ENCODE measurements around the gene OVCA2. TPM values are rescaled to one million over a fixed set of nuclear protein-coding genes. Genes with fewer than 3 reads are reported as not detected.

Gene OVCA2
- total RNA-seq, 4 donors from 2014 or later: 36.6 to 51.5 (median 42.7) TPM

DNA sequence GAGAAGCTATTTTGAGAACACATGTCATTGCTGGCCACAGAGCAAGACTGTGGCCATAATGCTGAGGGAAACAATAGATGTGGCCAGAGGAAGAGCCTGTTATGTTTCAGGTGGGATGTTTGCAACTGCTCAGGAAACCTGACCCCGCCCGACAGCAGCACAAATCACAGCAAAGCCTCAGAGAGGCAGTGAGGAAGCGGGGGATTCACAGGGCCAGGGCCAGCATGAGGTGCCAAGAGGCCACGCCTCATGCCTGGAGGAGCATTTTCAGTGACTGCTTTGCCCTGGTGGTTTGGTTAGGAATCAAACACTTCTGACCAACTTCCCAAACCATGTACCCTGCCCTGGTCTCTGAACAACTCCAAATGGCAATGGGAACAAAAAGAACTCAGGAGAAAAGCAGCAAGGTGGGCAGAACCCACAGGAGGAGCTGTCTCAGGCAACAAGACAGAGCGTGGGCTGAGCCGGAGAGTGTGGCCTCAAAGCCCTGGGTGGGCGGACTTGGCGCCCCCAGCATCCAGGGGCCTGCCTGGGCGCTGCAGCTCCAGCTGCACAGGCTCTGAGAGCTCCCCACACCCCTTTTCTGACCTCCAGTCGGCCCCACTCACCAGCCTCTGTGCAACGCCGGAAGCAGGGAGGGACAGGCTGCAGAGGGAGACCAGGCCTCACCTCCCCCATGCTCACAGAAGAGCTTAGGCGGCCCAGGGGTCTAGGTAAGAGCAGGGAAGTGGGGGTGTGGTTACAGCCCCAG, 33.7 kb downstream of the OVCA2 start:
- 48% methylated on average over 6 of the region's 13 CpGs for WGBS
- Histone ChIP-seq H3K9me3 (no peaks in the 10 kb centered on the region), H3K4me1 (peaks cover 34% of the 10 kb centered on the region), H3K27me3 (no peaks in the 10 kb centered on the region), H3K27ac (peak overlapping the region; percentile 68), H3K36me3 (peaks cover 47% of the 10 kb centered on the region), H3K4me3 (no peak overlapping the region)
- DNase-seq (ENCODE audit: low spot score in 2 of 2): no peak
- TF ChIP-seq POLR2AphosphoS5 (IDR thresholded peaks at IDR 0.05): no peak
- TF ChIP-seq, protein P1, sequence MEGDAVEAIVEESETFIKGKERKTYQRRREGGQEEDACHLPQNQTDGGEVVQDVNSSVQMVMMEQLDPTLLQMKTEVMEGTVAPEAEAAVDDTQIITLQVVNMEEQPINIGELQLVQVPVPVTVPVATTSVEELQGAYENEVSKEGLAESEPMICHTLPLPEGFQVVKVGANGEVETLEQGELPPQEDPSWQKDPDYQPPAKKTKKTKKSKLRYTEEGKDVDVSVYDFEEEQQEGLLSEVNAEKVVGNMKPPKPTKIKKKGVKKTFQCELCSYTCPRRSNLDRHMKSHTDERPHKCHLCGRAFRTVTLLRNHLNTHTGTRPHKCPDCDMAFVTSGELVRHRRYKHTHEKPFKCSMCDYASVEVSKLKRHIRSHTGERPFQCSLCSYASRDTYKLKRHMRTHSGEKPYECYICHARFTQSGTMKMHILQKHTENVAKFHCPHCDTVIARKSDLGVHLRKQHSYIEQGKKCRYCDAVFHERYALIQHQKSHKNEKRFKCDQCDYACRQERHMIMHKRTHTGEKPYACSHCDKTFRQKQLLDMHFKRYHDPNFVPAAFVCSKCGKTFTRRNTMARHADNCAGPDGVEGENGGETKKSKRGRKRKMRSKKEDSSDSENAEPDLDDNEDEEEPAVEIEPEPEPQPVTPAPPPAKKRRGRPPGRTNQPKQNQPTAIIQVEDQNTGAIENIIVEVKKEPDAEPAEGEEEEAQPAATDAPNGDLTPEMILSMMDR (IDR thresholded peaks at IDR 0.05): peak in 1 of 2 donors; percentile 21

DNA sequence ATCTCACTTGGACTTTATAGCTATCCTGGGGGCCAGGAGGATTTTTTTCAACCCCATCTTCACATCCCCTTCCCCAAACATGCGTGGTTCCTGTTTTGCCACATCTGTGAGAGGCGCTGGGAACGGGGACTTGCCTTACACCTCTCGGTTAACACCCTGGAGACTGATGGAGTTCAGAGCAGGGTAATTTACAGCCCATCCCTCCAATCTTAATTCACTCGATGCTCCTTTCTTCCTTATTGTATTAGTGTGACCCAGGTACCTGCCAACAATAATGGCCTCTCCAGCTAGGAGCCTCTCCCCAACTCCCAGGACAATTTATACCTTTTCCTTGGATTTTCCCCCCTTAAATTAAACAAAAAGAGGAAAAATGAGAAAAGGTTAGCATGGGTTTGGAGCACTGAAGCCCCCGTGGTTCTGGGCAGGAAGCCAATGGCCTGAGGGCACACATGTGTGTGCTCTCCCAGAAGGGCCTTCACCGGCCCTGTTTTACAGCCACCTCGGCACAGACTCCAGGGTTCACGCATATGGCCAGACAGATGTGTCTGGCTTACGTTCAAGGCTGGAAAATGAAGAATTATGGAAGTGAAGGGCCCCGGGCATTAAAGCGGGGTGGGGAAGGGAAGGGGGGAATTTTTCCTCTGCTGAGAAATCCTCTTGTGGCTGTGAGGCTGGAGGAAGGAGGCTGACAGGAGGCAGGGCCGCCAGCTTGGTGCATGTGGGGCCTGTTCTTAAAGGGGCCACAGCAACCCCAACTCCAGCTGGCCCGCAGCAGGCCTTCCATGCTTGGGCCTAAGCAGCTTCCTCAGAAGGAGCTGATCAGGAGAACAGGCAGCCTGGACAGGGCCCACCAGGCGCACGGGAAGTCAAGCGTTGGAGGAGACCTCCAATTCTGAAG, 34.5 kb downstream of the OVCA2 start:
- peaks cover 55% of the 10 kb centered on the region for H3K36me3 ChIP-seq
- no peak for DNase-seq (ENCODE audit: low spot score in 2 of 2)
- 59% methylated on average over 15 of the region's 17 CpGs for WGBS
- H3K4me3 ChIP-seq: no peak overlapping the region
- peaks cover 27% of the 10 kb centered on the region for H3K4me1 ChIP-seq
- no peaks in the 10 kb centered on the region for H3K9me3 ChIP-seq
- H3K27ac ChIP-seq: peak overlapping the region; percentile 68
- TF ChIP-seq POLR2AphosphoS5 (IDR thresholded peaks at IDR 0.05): no peak
- TF ChIP-seq, protein P1 (IDR thresholded peaks at IDR 0.05): no peak
- TF ChIP-seq EP300 (IDR thresholded peaks at IDR 0.05): no peak
- no peak for TF ChIP-seq POLR2A (IDR thresholded peaks at IDR 0.05)
- H3K27me3 ChIP-seq: no peaks in the 10 kb centered on the region

GRCh38 chr17:2077040-2077439, 35.2 kb downstream of the OVCA2 start:
- H3K27ac ChIP-seq: no peak overlapping the region
- H3K4me1 ChIP-seq: peaks cover 26% of the 10 kb centered on the region
- no peak for TF ChIP-seq POLR2A (IDR thresholded peaks at IDR 0.05)
- no peak for TF ChIP-seq POLR2AphosphoS5 (IDR thresholded peaks at IDR 0.05)
- TF ChIP-seq EP300 (IDR thresholded peaks at IDR 0.05): no peak
- TF ChIP-seq, protein P1 (IDR thresholded peaks at IDR 0.05): no peak
- no peak for DNase-seq (ENCODE audit: low spot score in 2 of 2)
- H3K4me3 ChIP-seq: no peak overlapping the region
- no peaks in the 10 kb centered on the region for H3K27me3 ChIP-seq
- peaks cover 55% of the 10 kb centered on the region for H3K36me3 ChIP-seq
- no peaks in the 10 kb centered on the region for H3K9me3 ChIP-seq
- whole genome bisulfite sequencing: 87% methylated on average over 8 of the region's 8 CpGs

GRCh38 chr17:2081564-2081963, 39.7 kb downstream of the OVCA2 start:
- Histone ChIP-seq H3K4me1 (peaks cover 51% of the 10 kb centered on the region), H3K4me3 (no peak overlapping the region), H3K36me3 (peaks cover 52% of the 10 kb centered on the region), H3K27ac (no peak overlapping the region), H3K27me3 (no peaks in the 10 kb centered on the region), H3K9me3 (no peaks in the 10 kb centered on the region)
- TF ChIP-seq POLR2A (IDR thresholded peaks at IDR 0.05) (no peak), POLR2AphosphoS5 (IDR thresholded peaks at IDR 0.05) (no peak), EP300 (IDR thresholded peaks at IDR 0.05) (no peak)
- TF ChIP-seq, protein P1 (IDR thresholded peaks at IDR 0.05): no peak
- DNase-seq (ENCODE audit: low spot score in 2 of 2): no peak
- WGBS: 86% methylated on average over 9 of the region's 9 CpGs

Data from suprapubic skin (tissue), 4 donors.